Astrocyte of the spinal cord (primary cell): ENCODE measurements around the gene TUBB1.
A peak's percentile ranks its signal among the peaks of the same experiment; 100 is the strongest.

Experiments used
- DNase-seq: peaks from one replicate; pipeline ENCODE4 v3.0.0; 2011; ENCODE audit warnings: low read depth, low spot score
- H3K4me3 ChIP-seq: 2 replicates; pipeline ENCODE4 v1.5.1; 2011; ENCODE audit warnings: low read depth, mild to moderate bottlenecking, low read length, moderate library complexity
- in situ Hi-C: cut with HindIII; loops from 2 replicates; pipeline ENCODE4 v1.10.0; 2017; ENCODE audit warnings: low sequenced_read_pairs
- TF ChIP-seq, protein P1 (sequence below): IDR thresholded peaks from 2 replicates; pipeline ENCODE4 v1.5.1; 2012; ENCODE audit warnings: low read depth, mild to moderate bottlenecking, low read length, inconsistent platforms

The TUBB1 gene

DNA sequence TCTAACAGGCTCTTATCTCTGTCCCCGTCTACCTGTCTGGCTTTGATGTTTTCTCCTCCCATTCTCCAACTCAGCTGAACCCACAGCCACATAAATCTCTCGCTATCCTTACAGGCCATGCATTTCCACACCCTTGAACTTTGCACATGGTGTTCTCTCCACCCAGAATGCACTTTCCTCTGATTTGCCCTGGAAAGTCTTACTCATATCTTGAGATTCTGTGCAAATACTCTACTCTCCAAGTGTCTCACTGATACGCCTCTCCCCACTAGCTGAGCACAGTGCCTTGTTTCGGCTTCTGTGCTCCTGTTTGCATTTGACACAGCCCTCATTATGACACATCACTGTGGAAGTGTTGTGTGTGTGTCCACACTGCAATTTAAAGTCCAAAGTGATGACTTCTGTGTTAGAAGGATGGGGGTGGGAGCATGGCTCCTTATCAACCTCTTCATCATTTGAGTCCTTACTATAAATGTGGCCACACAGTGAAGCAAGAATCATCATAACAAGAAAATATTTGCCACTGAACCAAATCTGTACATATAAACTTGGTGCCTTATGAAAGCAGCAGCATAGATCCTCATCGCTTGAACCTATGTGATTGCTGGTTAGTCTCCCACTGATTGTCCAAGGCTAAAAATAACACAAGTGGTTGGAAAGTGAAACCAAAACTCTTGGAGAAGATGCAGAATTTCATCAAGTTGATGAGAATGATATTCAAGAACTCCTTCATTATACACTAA, 28.9 kb downstream of the TUBB1 start:
- in situ Hi-C loops = no loop called here
- H3K4me3 ChIP-seq = no peak overlapping the region
- TF ChIP-seq, protein P1, sequence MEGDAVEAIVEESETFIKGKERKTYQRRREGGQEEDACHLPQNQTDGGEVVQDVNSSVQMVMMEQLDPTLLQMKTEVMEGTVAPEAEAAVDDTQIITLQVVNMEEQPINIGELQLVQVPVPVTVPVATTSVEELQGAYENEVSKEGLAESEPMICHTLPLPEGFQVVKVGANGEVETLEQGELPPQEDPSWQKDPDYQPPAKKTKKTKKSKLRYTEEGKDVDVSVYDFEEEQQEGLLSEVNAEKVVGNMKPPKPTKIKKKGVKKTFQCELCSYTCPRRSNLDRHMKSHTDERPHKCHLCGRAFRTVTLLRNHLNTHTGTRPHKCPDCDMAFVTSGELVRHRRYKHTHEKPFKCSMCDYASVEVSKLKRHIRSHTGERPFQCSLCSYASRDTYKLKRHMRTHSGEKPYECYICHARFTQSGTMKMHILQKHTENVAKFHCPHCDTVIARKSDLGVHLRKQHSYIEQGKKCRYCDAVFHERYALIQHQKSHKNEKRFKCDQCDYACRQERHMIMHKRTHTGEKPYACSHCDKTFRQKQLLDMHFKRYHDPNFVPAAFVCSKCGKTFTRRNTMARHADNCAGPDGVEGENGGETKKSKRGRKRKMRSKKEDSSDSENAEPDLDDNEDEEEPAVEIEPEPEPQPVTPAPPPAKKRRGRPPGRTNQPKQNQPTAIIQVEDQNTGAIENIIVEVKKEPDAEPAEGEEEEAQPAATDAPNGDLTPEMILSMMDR = no peak
- peak; percentile 38 for DNase-seq

- in situ Hi-C loops = no loop called here
- no peak overlapping the region for H3K4me3 ChIP-seq
- no peak for DNase-seq
- TF ChIP-seq, protein P1 = no peak
Observed at GRCh38 chr20:59048681-59049030, 29.4 kb downstream of the TUBB1 start.

GRCh38 chr20:59050437-59050836, 31.2 kb downstream of the TUBB1 start:
- in situ Hi-C loops = no loop called here

DNA sequence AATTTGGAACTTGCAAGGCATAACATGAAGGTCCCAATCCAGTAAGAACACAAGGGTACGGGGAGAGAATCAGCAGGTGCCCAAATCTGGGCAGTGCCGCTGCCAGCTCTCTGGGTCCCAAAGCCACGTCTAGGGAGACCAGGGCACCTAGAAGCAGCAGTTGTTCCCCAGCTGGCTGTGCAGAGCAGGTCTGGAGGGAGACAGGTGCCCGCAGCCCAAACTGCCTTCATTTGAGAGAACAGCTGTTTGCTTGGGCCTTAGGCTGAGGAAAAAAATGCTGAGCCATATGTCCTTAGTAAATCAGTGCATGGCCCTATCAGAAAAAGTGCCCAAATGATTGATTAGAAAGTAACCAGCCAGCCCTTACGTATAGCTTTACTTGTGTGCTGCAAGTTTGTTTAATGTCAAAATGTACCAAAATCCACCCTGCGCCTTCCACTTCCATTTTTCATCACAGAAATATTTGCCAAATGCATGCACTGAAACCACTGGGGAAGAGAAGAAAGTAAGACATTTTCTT, 32.5 kb downstream of the TUBB1 start:
- no peak overlapping the region for H3K4me3 ChIP-seq
- DNase-seq = no peak
- TF ChIP-seq, protein P1 = no peak
- in situ Hi-C loops = no loop called here

More at GRCh38 chr20:59050437-59050836, 31.2 kb downstream of the TUBB1 start:
- no peak for DNase-seq
- TF ChIP-seq, protein P1 = no peak
- H3K4me3 ChIP-seq = no peak overlapping the region

GRCh38 chr20:59055302-59055701, 36.1 kb downstream of the TUBB1 start:
- DNase-seq = no peak
- no peak overlapping the region for H3K4me3 ChIP-seq
- in situ Hi-C loops = no loop called here
- TF ChIP-seq, protein P1 = peak; percentile 39

DNA sequence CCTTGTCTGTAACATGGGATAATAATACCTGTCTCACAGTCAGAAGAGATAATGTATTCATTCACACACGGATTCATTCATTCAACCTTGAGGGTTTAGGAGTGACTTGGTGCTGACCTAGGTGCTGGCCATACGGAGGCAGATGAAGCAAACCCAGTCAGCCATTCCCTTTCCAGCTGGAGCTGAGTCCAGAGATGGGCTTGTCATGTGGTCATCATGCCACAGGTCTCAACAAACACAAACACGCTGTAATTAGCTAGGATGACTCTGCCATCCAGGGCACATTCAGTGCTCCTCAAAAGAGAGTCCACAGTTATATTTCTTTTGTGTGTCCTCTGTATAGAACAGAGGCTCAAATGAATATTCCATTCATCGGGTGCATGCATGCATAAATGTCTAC, 42.9 kb downstream of the TUBB1 start:
- H3K4me3 ChIP-seq = no peak overlapping the region
- TF ChIP-seq, protein P1 = no peak
- no peak for DNase-seq
- in situ Hi-C loops = no loop called here
